Ishikawa (cell line): ENCODE data around the gene GRID1.

Experiments used
- EGR1 ChIP-seq: IDR thresholded peaks from 2 replicates; pipeline ENCODE4 v1.6.1; 2012
- MAX ChIP-seq: IDR thresholded peaks from 2 replicates; pipeline ENCODE4 v1.6.1; 2012
- RAD21 ChIP-seq: IDR thresholded peaks from 2 replicates; pipeline ENCODE4 v1.6.1; 2012; ENCODE audit warnings: low read depth
- TCF12 ChIP-seq: IDR thresholded peaks from 2 replicates; pipeline ENCODE4 v1.6.1; 2012; ENCODE audit warnings: low read depth

GRCh38 chr10:86361156-86362128 lies 5.2 kb downstream of the GRID1 start:
- TF ChIP-seq EGR1 (no peak), MAX (no peak), TCF12 (no peak), RAD21 (no peak)
